Gastrocnemius medialis (tissue), 4 donors: ENCODE results near the gene TYK2.

Source experiments
- CTCF ChIP-seq, 5 experiments: fragments of 450-650 bp in 3 of 5; fragments of 200-600 bp in 2 of 5; sonication (generic) in 2 of 5; IDR thresholded peaks in 4 of 5; conservative IDR thresholded peaks in 1 of 5; 1 replicate in 4 of 5; 2 replicates in 1 of 5; pipeline ENCODE4 v1.5.1; 2016 to 2019; ENCODE audit warnings: antibody characterized with exemption in 5 of 5, mild to moderate bottlenecking in 3 of 5, moderate library complexity in 3 of 5
- POLR2A ChIP-seq, 2 donors: fragments of 450-650 bp; IDR thresholded peaks; one replicate each; pipeline ENCODE4 v1.6.1; 2017; ENCODE audit warnings: antibody characterized with exemption in 2 of 2, mild to moderate bottlenecking in 2 of 2, moderate library complexity in 2 of 2

- TF ChIP-seq CTCF (IDR thresholded peaks at IDR 0.05 in 4 of 5, conservative IDR thresholded peaks at IDR 0.05 in 1 of 5) (no peak), POLR2A (IDR thresholded peaks at IDR 0.05) (no peak)
Measured at GRCh38 chr19:10328558-10329429, 51.6 kb downstream of the TYK2 start.
